Subcutaneous abdominal adipose tissue (tissue), 5 donors: Measurements from ENCODE around the gene CYBRD1.
A peak's percentile ranks its signal among the peaks of the same experiment; 100 is the strongest.

Source experiments
- H3K27ac ChIP-seq: one replicate; pipeline ENCODE4 v1.7.0; 2013; ENCODE audit warnings: low read depth, mild to moderate bottlenecking, inconsistent platforms, low read length, moderate library complexity
- H3K27me3 ChIP-seq, 5 donors: one replicate each; pipeline ENCODE4 v1.7.0; 2013; ENCODE audit warnings: low read length in 5 of 5, inconsistent platforms in 1 of 5; ENCODE audit not compliant: control insufficient read depth in 5 of 5, insufficient read depth in 4 of 5
- H3K36me3 ChIP-seq, 5 donors: one replicate each; pipeline ENCODE4 v1.7.0; 2013; ENCODE audit warnings: low read length in 5 of 5; ENCODE audit not compliant: control insufficient read depth in 5 of 5, insufficient read depth in 5 of 5
- H3K4me1 ChIP-seq, 5 donors: one replicate each; pipeline ENCODE4 v1.7.0; 2013; ENCODE audit warnings: low read length in 5 of 5, mild to moderate bottlenecking in 3 of 5, moderate library complexity in 1 of 5; ENCODE audit not compliant: control insufficient read depth in 5 of 5, insufficient read depth in 5 of 5
- H3K4me3 ChIP-seq, 5 donors: one replicate each; pipeline ENCODE4 v1.7.0; 2013; ENCODE audit warnings: low read length in 5 of 5, low read depth in 1 of 5
- H3K9ac ChIP-seq, 5 donors: one replicate each; pipeline ENCODE4 v1.7.0; 2013; ENCODE audit warnings: low read length in 5 of 5, mild to moderate bottlenecking in 4 of 5, moderate library complexity in 3 of 5
- H3K9me3 ChIP-seq, 5 donors: one replicate each; pipeline ENCODE4 v1.7.0; 2013; ENCODE audit warnings: low read length in 5 of 5; ENCODE audit not compliant: control insufficient read depth in 5 of 5
- donor health status: healthy.
- donor health status: healthy.
- donor health status: healthy.
- donor health status: healthy.
- donor health status: healthy.

Gene CYBRD1

GRCh38 chr2:171590116-171590515 is 67.8 kb downstream of the CYBRD1 start:
- Histone ChIP-seq H3K27ac (no peak overlapping the region), H3K36me3 (no peaks in the 10 kb centered on the region), H3K9ac (no peak overlapping the region), H3K4me1 (peaks cover 0 to 6% (median 0%) of the 10 kb centered on the region in 5 donors), H3K27me3 (peaks cover 0 to 3% (median 0%) of the 10 kb centered on the region in 5 donors), H3K9me3 (peaks cover 4 to 10% (median 6%) of the 10 kb centered on the region in 5 donors), H3K4me3 (no peak overlapping the region)

- Histone ChIP-seq H3K9ac (no peak overlapping the region), H3K27ac (no peak overlapping the region), H3K4me3 (peak overlapping the region; percentile 36 to 58 (median 41)), H3K27me3 (peaks cover 0 to 3% (median 0%) of the 10 kb centered on the region in 5 donors), H3K9me3 (peaks cover 4 to 10% (median 6%) of the 10 kb centered on the region in 5 donors), H3K36me3 (no peaks in the 10 kb centered on the region), H3K4me1 (peaks cover 0 to 15% (median 0%) of the 10 kb centered on the region in 5 donors)
These were observed 69.8 kb downstream of the CYBRD1 start for GRCh38 chr2:171592036-171592555.

- no peak overlapping the region for H3K4me3 ChIP-seq
- no peak overlapping the region for H3K9ac ChIP-seq
- peaks cover 0 to 15% (median 0%) of the 10 kb centered on the region in 5 donors for H3K4me1 ChIP-seq
- H3K27me3 ChIP-seq = peaks cover 0 to 3% (median 0%) of the 10 kb centered on the region in 5 donors
- H3K36me3 ChIP-seq = no peaks in the 10 kb centered on the region
- no peak overlapping the region for H3K27ac ChIP-seq
- H3K9me3 ChIP-seq = peaks cover 1 to 3% (median 2%) of the 10 kb centered on the region in 5 donors
These were observed 73.2 kb downstream of the CYBRD1 start for GRCh38 chr2:171595456-171595855.

GRCh38 chr2:171595896-171596295 is 73.6 kb downstream of the CYBRD1 start:
- Histone ChIP-seq H3K4me3 (no peak overlapping the region), H3K27ac (no peak overlapping the region), H3K9me3 (no peaks in the 10 kb centered on the region), H3K9ac (no peak overlapping the region), H3K27me3 (peaks cover 0 to 3% (median 0%) of the 10 kb centered on the region in 5 donors), H3K36me3 (no peaks in the 10 kb centered on the region), H3K4me1 (peaks cover 0 to 15% (median 0%) of the 10 kb centered on the region in 5 donors)

GRCh38 chr2:171598713-171599319 is 76.5 kb downstream of the CYBRD1 start:
- H3K9me3 ChIP-seq = no peaks in the 10 kb centered on the region
- peaks cover 0 to 8% (median 0%) of the 10 kb centered on the region in 5 donors for H3K4me1 ChIP-seq
- no peak overlapping the region for H3K4me3 ChIP-seq
- H3K36me3 ChIP-seq = no peaks in the 10 kb centered on the region
- H3K9ac ChIP-seq = no peak overlapping the region
- H3K27ac ChIP-seq = no peak overlapping the region
- H3K27me3 ChIP-seq = peaks cover 0 to 2% (median 0%) of the 10 kb centered on the region in 5 donors

- no peak overlapping the region for H3K27ac ChIP-seq
- no peaks in the 10 kb centered on the region for H3K36me3 ChIP-seq
- H3K4me1 ChIP-seq = peaks cover 0 to 8% (median 0%) of the 10 kb centered on the region in 5 donors
- H3K27me3 ChIP-seq = peaks cover 0 to 2% (median 0%) of the 10 kb centered on the region in 5 donors
- no peak overlapping the region for H3K9ac ChIP-seq
- H3K4me3 ChIP-seq = no peak overlapping the region
- H3K9me3 ChIP-seq = no peaks in the 10 kb centered on the region
These were observed 77.9 kb downstream of the CYBRD1 start for GRCh38 chr2:171600126-171600525.

- Histone ChIP-seq H3K27me3 (peaks cover 0 to 5% (median 0%) of the 10 kb centered on the region in 5 donors), H3K9me3 (no peaks in the 10 kb centered on the region), H3K27ac (no peak overlapping the region), H3K4me3 (no peak overlapping the region), H3K36me3 (no peaks in the 10 kb centered on the region), H3K9ac (no peak overlapping the region), H3K4me1 (no peaks in the 10 kb centered on the region)
These were observed 80.1 kb downstream of the CYBRD1 start for GRCh38 chr2:171602352-171602751.
